DMS79 (cell line): ENCODE data around the gene RNF43.

Source experiments
- DNase-seq: peaks from one replicate; lab custom pipeline; 2025; lab: John Stamatoyannopoulos, UW

RNF43 gene

GRCh38 chr17:58381124-58382035 lies 36.0 kb downstream of the RNF43 start:
- DNase-seq, result no peak

- DNase-seq, result no peak
Measured at GRCh38 chr17:58380207-58381123, 36.9 kb downstream of the RNF43 start.

GRCh38 chr17:58379511-58379824 lies 37.9 kb downstream of the RNF43 start:
- DNase-seq, result no peak

- DNase-seq, result no peak
Measured at GRCh38 chr17:58378733-58379510, 38.4 kb downstream of the RNF43 start.

GRCh38 chr17:58377661-58378060 lies 39.7 kb downstream of the RNF43 start:
- no peak for DNase-seq

GRCh38 chr17:58377093-58377601 lies 40.2 kb downstream of the RNF43 start:
- DNase-seq, result no peak

- DNase-seq, result no peak
Measured at GRCh38 chr17:58376472-58377000, 40.8 kb downstream of the RNF43 start.

GRCh38 chr17:58375811-58376210 lies 41.5 kb downstream of the RNF43 start:
- DNase-seq, result no peak

- no peak for DNase-seq
Measured at GRCh38 chr17:58375256-58375655, 42.1 kb downstream of the RNF43 start.

GRCh38 chr17:58373923-58374322 lies 43.4 kb downstream of the RNF43 start:
- no peak for DNase-seq

- no peak for DNase-seq
Measured at GRCh38 chr17:58373003-58373402, 44.3 kb downstream of the RNF43 start.

GRCh38 chr17:58371300-58371950 lies 45.9 kb downstream of the RNF43 start:
- no peak for DNase-seq

GRCh38 chr17:58370716-58371115 lies 46.6 kb downstream of the RNF43 start:
- DNase-seq, result no peak

GRCh38 chr17:58370309-58370708 lies 47.0 kb downstream of the RNF43 start:
- no peak for DNase-seq

- DNase-seq, result no peak
Measured at GRCh38 chr17:58369214-58370031, 47.9 kb downstream of the RNF43 start.

GRCh38 chr17:58368860-58369213 lies 48.5 kb downstream of the RNF43 start:
- no peak for DNase-seq
